ENCODE measurements around the gene SLC25A42. TPM values are rescaled to one million over a fixed set of nuclear protein-coding genes. Genes with fewer than 3 reads are reported as not detected.

Gene SLC25A42
- total RNA-seq, 1 experiment from 2014 or later: 8.1 TPM

- TF ChIP-seq ZNF281 (CRISPR knock-in tag; IDR thresholded peaks at IDR 0.05): no peak
- no peak for TF ChIP-seq E2F1 (CRISPR knock-in tag; IDR thresholded peaks at IDR 0.05)
These were observed 2.3 kb upstream of the SLC25A42 start (continued) for GRCh38 chr19:19061506-19061905.

- ChIA-PET POLR2A (interaction anchor here (0.6 kb wide), 1 partner anchor 8 kb away, joined by 5 read pairs; no protein-coding TSS in a partner anchor), CTCF (interaction anchor here (0.5 to 1.8 kb wide), 11 partner anchors 9 to 514 kb away, joined by 3 to 9 read pairs (median 4); no protein-coding TSS in a partner anchor)
- no peak for DNase-seq (ENCODE audit: low spot score)
- peaks cover 52% of the 10 kb centered on the region for H3K27me3 Mint-ChIP-seq (ENCODE audit: low read depth)
- peaks cover 6% of the 10 kb centered on the region for H3K36me3 Mint-ChIP-seq
- TF ChIP-seq GTF2I (CRISPR knock-in tag; conservative IDR thresholded peaks at IDR 0.05) (peak; percentile 42; the same call in 1 of the 2 replicates), TEAD4 (CRISPR knock-in tag; IDR thresholded peaks at IDR 0.05) (no peak)
- H3K4me3 Mint-ChIP-seq: peak overlapping the region; percentile 71
- H3K27ac Mint-ChIP-seq: peak overlapping the region; percentile 48
- H3K4me1 Mint-ChIP-seq: peaks cover 19% of the 10 kb centered on the region
- ATAC-seq: no peak
- H3K9me3 Mint-ChIP-seq: no peaks in the 10 kb centered on the region
These were observed 1.2 kb upstream of the SLC25A42 start for GRCh38 chr19:19062454-19063182.

- DNase-seq (ENCODE audit: low spot score): no peak
- H3K36me3 Mint-ChIP-seq: no peaks in the 10 kb centered on the region
- peak; percentile 59; the same call in 1 of the 2 replicates for TF ChIP-seq ZNF121 (CRISPR knock-in tag; IDR thresholded peaks at IDR 0.05)
- no peak for TF ChIP-seq ZNF317 (CRISPR knock-in tag; IDR thresholded peaks at IDR 0.05; ENCODE audit: borderline replicate concordance, low read depth)
- peaks cover 19% of the 10 kb centered on the region for H3K4me1 Mint-ChIP-seq
- H3K4me3 Mint-ChIP-seq: peak overlapping the region; percentile 71
- no peak overlapping the region for H3K27ac Mint-ChIP-seq
- H3K9me3 Mint-ChIP-seq: no peaks in the 10 kb centered on the region
- POLR2A ChIA-PET: no interaction called here
- CTCF ChIA-PET: interaction anchor here (0.6 to 1.8 kb wide), 5 partner anchors 47 to 534 kb away, joined by 3 to 9 read pairs (median 6); no protein-coding TSS in a partner anchor
- H3K27me3 Mint-ChIP-seq (ENCODE audit: low read depth): peaks cover 67% of the 10 kb centered on the region
- ATAC-seq: no peak; the same call in 1 of the 2 replicates
These were observed 416 bp downstream of the SLC25A42 start for GRCh38 chr19:19064098-19064722.

- peaks cover 19% of the 10 kb centered on the region for H3K4me1 Mint-ChIP-seq
- ChIA-PET CTCF (interaction anchor here (1.0 to 1.8 kb wide), 2 partner anchors 46 to 50 kb away, joined by 3 to 9 read pairs; no protein-coding TSS in a partner anchor), POLR2A (no interaction called here)
- peak; percentile 35 for DNase-seq (ENCODE audit: low spot score)
- no peak for ATAC-seq
- no peak overlapping the region for H3K27ac Mint-ChIP-seq
- H3K4me3 Mint-ChIP-seq: peak overlapping the region; percentile 71
- peaks cover 76% of the 10 kb centered on the region for H3K27me3 Mint-ChIP-seq (ENCODE audit: low read depth)
- no peaks in the 10 kb centered on the region for H3K36me3 Mint-ChIP-seq
- no peaks in the 10 kb centered on the region for H3K9me3 Mint-ChIP-seq
- TF ChIP-seq ERG (CRISPR knock-in tag; IDR thresholded peaks at IDR 0.05) (no peak), SMAD3 (CRISPR knock-in tag; IDR thresholded peaks at IDR 0.05; ENCODE audit: borderline replicate concordance) (no peak), KAT7 (CRISPR knock-in tag; IDR thresholded peaks at IDR 0.05; ENCODE audit: borderline replicate concordance) (no peak), E2F4 (CRISPR knock-in tag; IDR thresholded peaks at IDR 0.05; ENCODE audit: borderline replicate concordance, low read depth) (no peak), STAT6 (CRISPR knock-in tag; conservative IDR thresholded peaks at IDR 0.05; ENCODE audit: low read depth) (no peak), TEAD1 (CRISPR knock-in tag; IDR thresholded peaks at IDR 0.05) (no peak), IRF1 (CRISPR knock-in tag; IDR thresholded peaks at IDR 0.05) (no peak), USF2 (CRISPR knock-in tag; IDR thresholded peaks at IDR 0.05) (no peak)
These were observed 1.3 kb downstream of the SLC25A42 start for GRCh38 chr19:19064811-19065745.
